ENCODE measurements around the gene FAM53B.

GRCh38 chr10:124663766-124664360 is 80.3 kb downstream of the FAM53B start:
- TF ChIP-seq EZH2 (IDR thresholded peaks at IDR 0.05; ENCODE audit: insufficient read depth, poor library complexity, severe bottlenecking) = no peak
- TF ChIP-seq EZH2phosphoT487 (IDR thresholded peaks at IDR 0.05; ENCODE audit: insufficient read depth, low read depth) = no peak
